SU-DHL-6 (cell line): ENCODE results near the gene EPHA6.

Source experiments
- H2AFZ ChIP-seq: fragments of 200-600 bp; sonication (generic); 2 replicates; pipeline ENCODE4 v1.6.1; 2014; ENCODE audit warnings: low read depth, mild to moderate bottlenecking, moderate library complexity, mixed read lengths, antibody characterized with exemption, low read length; ENCODE audit not compliant: severe bottlenecking
- H3F3A ChIP-seq: fragments of 200-600 bp; shearing (Covaris generic); 2 replicates; pipeline ENCODE4 v1.6.0; 2016; ENCODE audit warnings: antibody characterized with exemption, mild to moderate bottlenecking; ENCODE audit not compliant: insufficient read depth
- H3K27ac ChIP-seq: fragments of 200-600 bp; sonication (generic); 2 replicates; pipeline ENCODE4 v1.5.1; 2016; ENCODE audit warnings: low read depth, mild to moderate bottlenecking, low read length, moderate library complexity, mixed read lengths
- H3K27me3 ChIP-seq: fragments of 200-600 bp; sonication (generic), shearing (Covaris generic); 2 replicates; pipeline ENCODE4 v1.6.0; 2014; ENCODE audit warnings: mild to moderate bottlenecking, low read length
- H3K36me3 ChIP-seq: fragments of 200-600 bp; sonication (generic); 2 replicates; pipeline ENCODE4 v1.6.1; 2014; ENCODE audit warnings: mild to moderate bottlenecking, low read length, mixed read lengths
- H3K4me2 ChIP-seq: fragments of 300-600, 200-600 bp; shearing (Covaris generic), sonication (generic); 2 replicates; pipeline ENCODE4 v1.6.0; 2014; ENCODE audit warnings: low read length, low read depth, mild to moderate bottlenecking; ENCODE audit not compliant: poor library complexity, severe bottlenecking
- H3K4me3 ChIP-seq: fragments of 200-600 bp; sonication (generic); 2 replicates; pipeline ENCODE4 v1.5.1; 2014; ENCODE audit warnings: antibody characterized with exemption, low read length, mild to moderate bottlenecking, mixed read lengths; ENCODE audit not compliant: insufficient read depth, poor library complexity, severe bottlenecking
- H3K79me2 ChIP-seq: fragments of 200-600 bp; sonication (generic); 2 replicates; pipeline ENCODE4 v1.6.1; 2014; ENCODE audit warnings: mild to moderate bottlenecking, low read length, moderate library complexity; ENCODE audit not compliant: insufficient read depth
- H3K9ac ChIP-seq: fragments of 200-600 bp; sonication (generic); 2 replicates; pipeline ENCODE4 v1.7.0; 2014; ENCODE audit warnings: mild to moderate bottlenecking, low read length
- H3K9me2 ChIP-seq: fragments of 200-600 bp; sonication (generic); replicated peaks from 2 replicates; pipeline ENCODE4 v1.6.1; 2014; ENCODE audit warnings: low read length; ENCODE audit not compliant: insufficient read depth
- H3K9me3 ChIP-seq: fragments of 200-600 bp; sonication (generic); 2 replicates; pipeline ENCODE4 v1.6.1; 2014; ENCODE audit warnings: low read length, mixed read lengths; ENCODE audit not compliant: insufficient read depth
- H4K20me1 ChIP-seq: fragments of 200-600 bp; sonication (generic); 2 replicates; pipeline ENCODE4 v1.6.1; 2014; ENCODE audit warnings: low read depth, mild to moderate bottlenecking, antibody characterized with exemption, low read length, moderate library complexity, mixed read lengths
- EZH2phosphoT487 ChIP-seq: fragments of 200-600 bp; sonication (generic), shearing (Covaris generic); conservative IDR thresholded peaks from 2 replicates; pipeline ENCODE4 v1.6.1; 2018; ENCODE audit warnings: mild to moderate bottlenecking, antibody characterized with exemption, low read length, moderate library complexity, mixed read lengths
- TF ChIP-seq, protein P1 (sequence below): fragments of 200-600 bp; sonication (generic); IDR thresholded peaks from one replicate; pipeline ENCODE4 v1.5.1; 2017; ENCODE audit warnings: antibody characterized with exemption, mild to moderate bottlenecking, low read length, moderate library complexity; ENCODE audit not compliant: insufficient read depth, poor library complexity, severe bottlenecking

EPHA6 gene

GRCh38 chr3:97350971-97351370, 536.6 kb downstream of the EPHA6 start:
- Histone ChIP-seq H3K9me2 (no peaks in the 10 kb centered on the region), H3K9ac (no peak overlapping the region), H3K9me3 (no peaks in the 10 kb centered on the region), H3K36me3 (no peaks in the 10 kb centered on the region), H3K27me3 (no peaks in the 10 kb centered on the region), H3K4me3 (no peak overlapping the region), H3K27ac (no peak overlapping the region), H3K79me2 (no peaks in the 10 kb centered on the region), H3K4me2 (no peak overlapping the region), H2AFZ (no peak overlapping the region), H3F3A (no peaks in the 10 kb centered on the region), H4K20me1 (no peaks in the 10 kb centered on the region)
- no peak for TF ChIP-seq EZH2phosphoT487
- TF ChIP-seq, protein P1, sequence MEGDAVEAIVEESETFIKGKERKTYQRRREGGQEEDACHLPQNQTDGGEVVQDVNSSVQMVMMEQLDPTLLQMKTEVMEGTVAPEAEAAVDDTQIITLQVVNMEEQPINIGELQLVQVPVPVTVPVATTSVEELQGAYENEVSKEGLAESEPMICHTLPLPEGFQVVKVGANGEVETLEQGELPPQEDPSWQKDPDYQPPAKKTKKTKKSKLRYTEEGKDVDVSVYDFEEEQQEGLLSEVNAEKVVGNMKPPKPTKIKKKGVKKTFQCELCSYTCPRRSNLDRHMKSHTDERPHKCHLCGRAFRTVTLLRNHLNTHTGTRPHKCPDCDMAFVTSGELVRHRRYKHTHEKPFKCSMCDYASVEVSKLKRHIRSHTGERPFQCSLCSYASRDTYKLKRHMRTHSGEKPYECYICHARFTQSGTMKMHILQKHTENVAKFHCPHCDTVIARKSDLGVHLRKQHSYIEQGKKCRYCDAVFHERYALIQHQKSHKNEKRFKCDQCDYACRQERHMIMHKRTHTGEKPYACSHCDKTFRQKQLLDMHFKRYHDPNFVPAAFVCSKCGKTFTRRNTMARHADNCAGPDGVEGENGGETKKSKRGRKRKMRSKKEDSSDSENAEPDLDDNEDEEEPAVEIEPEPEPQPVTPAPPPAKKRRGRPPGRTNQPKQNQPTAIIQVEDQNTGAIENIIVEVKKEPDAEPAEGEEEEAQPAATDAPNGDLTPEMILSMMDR: no peak

- TF ChIP-seq EZH2phosphoT487: no peak
- TF ChIP-seq, protein P1: no peak
- Histone ChIP-seq H3K4me2 (no peak overlapping the region), H3K79me2 (no peaks in the 10 kb centered on the region), H3K27ac (no peak overlapping the region), H3K27me3 (no peaks in the 10 kb centered on the region), H3K9ac (no peak overlapping the region), H3K9me2 (no peaks in the 10 kb centered on the region), H2AFZ (no peak overlapping the region), H3K4me3 (no peak overlapping the region), H3K36me3 (no peaks in the 10 kb centered on the region), H3F3A (no peaks in the 10 kb centered on the region), H3K9me3 (no peaks in the 10 kb centered on the region), H4K20me1 (no peaks in the 10 kb centered on the region)
Observed at GRCh38 chr3:97353176-97353575, 538.8 kb downstream of the EPHA6 start.

GRCh38 chr3:97359977-97360376, 545.6 kb downstream of the EPHA6 start:
- Histone ChIP-seq H3K9me3 (no peaks in the 10 kb centered on the region), H3F3A (no peaks in the 10 kb centered on the region), H3K4me2 (no peak overlapping the region), H2AFZ (no peak overlapping the region), H3K9ac (no peak overlapping the region), H4K20me1 (no peaks in the 10 kb centered on the region), H3K9me2 (no peaks in the 10 kb centered on the region), H3K4me3 (no peak overlapping the region), H3K27ac (no peak overlapping the region), H3K79me2 (no peaks in the 10 kb centered on the region), H3K27me3 (no peaks in the 10 kb centered on the region), H3K36me3 (no peaks in the 10 kb centered on the region)
- TF ChIP-seq EZH2phosphoT487: no peak
- TF ChIP-seq, protein P1: no peak

- H3K79me2 ChIP-seq: no peaks in the 10 kb centered on the region
- H3K9me3 ChIP-seq: no peaks in the 10 kb centered on the region
- H3K36me3 ChIP-seq: no peaks in the 10 kb centered on the region
- H3K4me3 ChIP-seq: no peak overlapping the region
- H3K9me2 ChIP-seq: no peaks in the 10 kb centered on the region
- TF ChIP-seq EZH2phosphoT487: no peak
- TF ChIP-seq, protein P1: no peak
- H3K9ac ChIP-seq: no peak overlapping the region
- H4K20me1 ChIP-seq: no peaks in the 10 kb centered on the region
- H2AFZ ChIP-seq: no peak overlapping the region
- no peaks in the 10 kb centered on the region for H3K27me3 ChIP-seq
- no peaks in the 10 kb centered on the region for H3F3A ChIP-seq
- H3K4me2 ChIP-seq: no peak overlapping the region
- no peak overlapping the region for H3K27ac ChIP-seq
Observed at GRCh38 chr3:97360804-97361203, 546.4 kb downstream of the EPHA6 start.
